ENCODE data around the gene CARD11.

The CARD11 gene

GRCh38 chr7:2945171-2945570 lies 98.5 kb downstream of the CARD11 start:
- in situ Hi-C loops (cut with MboI; ENCODE audit: low pct_unique_long_range_greater_than_20kb, low sequenced_read_pairs, unreplicated experiment) = no loop called here
- no peak for DNase-seq (ENCODE audit: low spot score)
- no peak for TF ChIP-seq CTCF (IDR thresholded peaks at IDR 0.05; ENCODE audit: extremely low read depth, insufficient read depth, missing control alignments)

GRCh38 chr7:2944739-2945138 lies 98.9 kb downstream of the CARD11 start:
- no peak for TF ChIP-seq CTCF (IDR thresholded peaks at IDR 0.05; ENCODE audit: extremely low read depth, insufficient read depth, missing control alignments)
- in situ Hi-C loops (cut with MboI; ENCODE audit: low pct_unique_long_range_greater_than_20kb, low sequenced_read_pairs, unreplicated experiment) = no loop called here

GRCh38 chr7:2943851-2944601 lies 99.6 kb downstream of the CARD11 start:
- TF ChIP-seq CTCF (IDR thresholded peaks at IDR 0.05; ENCODE audit: extremely low read depth, insufficient read depth, missing control alignments) = no peak
- in situ Hi-C loops (cut with MboI; ENCODE audit: low pct_unique_long_range_greater_than_20kb, low sequenced_read_pairs, unreplicated experiment) = no loop called here

More at GRCh38 chr7:2944739-2945138, 98.9 kb downstream of the CARD11 start:
- DNase-seq (ENCODE audit: low spot score) = no peak

GRCh38 chr7:2941216-2941859 lies 102.3 kb downstream of the CARD11 start:
- in situ Hi-C loops (cut with MboI; ENCODE audit: low pct_unique_long_range_greater_than_20kb, low sequenced_read_pairs, unreplicated experiment) = no loop called here
- no peak for DNase-seq (ENCODE audit: low spot score)
- TF ChIP-seq CTCF (IDR thresholded peaks at IDR 0.05; ENCODE audit: extremely low read depth, insufficient read depth, missing control alignments) = no peak

More at GRCh38 chr7:2943851-2944601, 99.6 kb downstream of the CARD11 start:
- DNase-seq (ENCODE audit: low spot score) = no peak

- DNase-seq (ENCODE audit: low spot score) = no peak
- TF ChIP-seq CTCF (IDR thresholded peaks at IDR 0.05; ENCODE audit: extremely low read depth, insufficient read depth, missing control alignments) = no peak
- in situ Hi-C loops (cut with MboI; ENCODE audit: low pct_unique_long_range_greater_than_20kb, low sequenced_read_pairs, unreplicated experiment) = no loop called here
These were observed 103.2 kb downstream of the CARD11 start for GRCh38 chr7:2940466-2940865.

- TF ChIP-seq CTCF (IDR thresholded peaks at IDR 0.05; ENCODE audit: extremely low read depth, insufficient read depth, missing control alignments) = no peak
- in situ Hi-C loops (cut with MboI; ENCODE audit: low pct_unique_long_range_greater_than_20kb, low sequenced_read_pairs, unreplicated experiment) = no loop called here
- DNase-seq (ENCODE audit: low spot score) = no peak
These were observed 104.3 kb downstream of the CARD11 start for GRCh38 chr7:2939193-2939885.

All from GM13977 (cell line).